IgD-negative memory B cell (primary cell): ENCODE data around the gene GNPDA1. TPM values are rescaled to one million over a fixed set of nuclear protein-coding genes. Genes with fewer than 3 reads are reported as not detected.
"Not testable (repeated sequence)": the region's sequence is repeated elsewhere in the genome, so short reads cannot be mapped to it uniquely, and the experiment has no call there.

ENCODE experiments used
- H3K27ac Mint-ChIP-seq, 3 donors: one replicate each; pipeline ENCODE4 v1.8.0; 2020 to 2022; ENCODE audit warnings: mild to moderate bottlenecking in 3 of 3, mixed read lengths in 3 of 3, moderate library complexity in 1 of 3
- H3K27me3 Mint-ChIP-seq: one replicate; pipeline ENCODE4 v1.8.0; 2021; ENCODE audit warnings: mixed read lengths
- H3K36me3 Mint-ChIP-seq: one replicate; pipeline ENCODE4 v1.8.0; 2020; ENCODE audit warnings: mild to moderate bottlenecking, mixed read lengths
- H3K4me1 Mint-ChIP-seq, 3 donors: one replicate each; pipeline ENCODE4 v1.8.0; 2020 to 2022; ENCODE audit warnings: mixed read lengths in 3 of 3, mild to moderate bottlenecking in 1 of 3
- H3K4me3 Mint-ChIP-seq, 4 donors: one replicate each; pipeline ENCODE4 v1.8.0; 2020 to 2022; ENCODE audit warnings: mild to moderate bottlenecking in 4 of 4, mixed read lengths in 4 of 4, moderate library complexity in 3 of 4
- H3K9me3 Mint-ChIP-seq, 3 donors: one replicate each; pipeline ENCODE4 v1.8.0; 2020 to 2021; ENCODE audit warnings: mixed read lengths in 3 of 3, mild to moderate bottlenecking in 1 of 3
- polyA plus RNA-seq: library from polyadenylated mRNA; unstranded; fragments of 300-500 nt; fragmentation: Illumina TruSeq; gene quantifications from one replicate; pipeline ENCODE4 v1.2.3, GENCODE V29; 2021

The GNPDA1 gene
- polyA plus RNA-seq, 1 donor from 2014 or later, result 15.9 TPM

DNA sequence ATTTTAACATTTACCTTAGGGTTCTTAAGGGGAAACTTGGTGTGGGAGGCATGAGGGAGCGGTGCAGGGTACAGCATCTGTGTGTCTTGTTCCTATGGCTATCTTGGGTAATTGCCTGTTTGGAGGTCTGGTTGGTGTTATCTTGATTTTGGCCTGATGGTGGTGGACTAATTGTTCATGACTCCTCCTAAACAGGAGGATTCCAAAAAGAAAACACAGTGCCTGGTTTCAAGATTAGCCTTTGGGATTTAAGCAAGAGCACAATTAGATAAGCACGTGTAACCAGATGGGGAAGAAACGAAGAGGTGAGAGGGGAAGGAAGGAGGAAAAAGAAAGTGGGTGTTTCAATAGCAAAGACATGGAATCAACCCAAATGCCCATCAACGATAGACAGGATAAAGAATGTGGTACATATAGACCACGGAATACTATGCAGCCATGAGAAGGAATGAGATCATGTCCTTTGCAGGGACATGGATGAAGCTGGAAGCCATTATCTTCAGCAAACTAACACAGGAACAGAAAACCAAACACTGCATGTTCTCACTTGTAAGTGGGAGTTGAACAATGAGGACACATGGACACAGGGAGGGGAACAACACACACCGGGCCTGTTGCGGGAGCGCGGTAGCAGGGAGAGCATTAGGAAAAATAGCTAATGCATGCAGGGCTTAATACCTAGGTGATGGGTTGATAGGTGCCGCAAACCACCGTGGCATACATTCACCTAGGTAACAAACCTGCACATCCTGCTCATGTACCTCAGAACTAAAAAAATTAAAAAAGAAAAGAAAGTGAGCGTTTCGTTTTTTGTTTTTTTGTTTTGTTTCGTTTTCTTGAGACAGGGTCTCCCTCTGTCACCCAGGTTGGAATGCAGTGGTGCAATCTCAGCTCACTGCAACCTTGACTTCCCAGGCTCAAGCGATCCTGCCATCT lies 21.1 kb upstream of the GNPDA1 start:
- H3K27me3 Mint-ChIP-seq, H3K4me1 Mint-ChIP-seq, H3K36me3 Mint-ChIP-seq, H3K9me3 Mint-ChIP-seq, H3K4me3 Mint-ChIP-seq, H3K27ac Mint-ChIP-seq: not testable (repeated sequence)

DNA sequence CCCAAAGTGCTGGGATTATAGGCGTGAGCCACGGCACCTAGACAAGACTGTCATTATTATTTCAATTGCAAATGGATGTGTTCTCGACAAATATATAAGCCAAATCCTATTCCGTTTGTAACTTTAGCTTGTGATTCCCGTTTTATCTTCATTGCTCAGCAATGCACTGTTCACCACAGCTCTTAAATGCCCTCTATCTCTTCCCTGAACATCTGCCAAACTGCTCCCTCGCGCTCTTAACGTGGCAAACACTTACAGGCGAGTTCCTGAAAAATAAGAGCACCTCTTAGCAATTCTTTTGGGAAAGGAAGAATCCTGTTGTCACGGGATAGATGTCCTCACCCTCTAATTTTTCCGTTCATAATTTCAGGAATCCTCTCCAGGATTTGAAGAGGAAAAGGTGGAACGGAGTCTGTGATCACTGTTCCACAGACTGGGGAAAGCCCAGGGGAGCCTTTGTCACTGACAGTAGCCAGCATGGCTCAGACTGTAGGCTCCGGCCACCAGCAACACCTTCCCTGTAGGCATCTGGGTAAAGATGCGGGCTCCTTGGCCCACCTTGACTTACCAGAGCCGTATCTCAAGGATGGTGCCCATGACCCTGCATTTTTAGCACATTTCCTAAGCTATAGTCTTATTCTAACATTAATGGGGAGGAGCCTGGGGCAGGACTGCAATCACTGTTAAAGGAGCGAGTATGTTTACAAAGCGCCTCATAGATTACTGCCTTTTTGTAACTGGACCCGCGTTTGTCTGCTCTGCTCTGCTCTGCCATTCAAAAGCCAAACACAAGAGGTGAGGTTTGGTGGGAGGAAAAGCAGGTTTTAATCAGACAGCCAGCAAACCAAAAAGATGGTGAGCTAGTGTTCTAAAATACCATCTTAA lies 20.2 kb upstream of the GNPDA1 start:
- Mint-ChIP-seq H3K27me3 (peaks cover 3% of the 10 kb centered on the region), H3K4me1 (peaks cover 0 to 3% (median 0%) of the 10 kb centered on the region in 3 donors), H3K27ac (no peak overlapping the region), H3K9me3 (no peaks in the 10 kb centered on the region), H3K4me3 (no peak overlapping the region), H3K36me3 (no peaks in the 10 kb centered on the region)

DNA sequence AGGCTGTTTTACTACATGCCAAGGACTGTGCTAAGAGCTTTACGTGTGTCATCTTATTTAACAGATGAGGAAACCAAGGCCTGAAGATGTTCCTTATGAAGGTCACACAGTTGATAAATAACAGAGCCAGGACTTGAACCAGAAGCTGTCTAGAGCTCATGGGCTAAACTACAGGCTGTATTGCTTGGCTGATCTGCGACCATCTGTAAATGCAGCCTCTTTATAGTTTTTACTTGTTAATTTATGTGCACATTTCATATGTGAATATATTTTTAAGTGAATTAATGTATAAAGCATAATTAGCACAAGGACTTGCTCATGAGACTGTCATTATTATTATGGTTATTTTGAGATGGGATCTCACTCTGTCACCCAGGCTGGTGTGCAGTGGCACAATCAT lies 19.3 kb upstream of the GNPDA1 start:
- Mint-ChIP-seq H3K9me3 (no peaks in the 10 kb centered on the region), H3K36me3 (no peaks in the 10 kb centered on the region), H3K4me3 (no peak overlapping the region), H3K4me1 (peaks cover 0 to 3% (median 0%) of the 10 kb centered on the region in 3 donors), H3K27ac (no peak overlapping the region), H3K27me3 (peaks cover 3% of the 10 kb centered on the region)

DNA sequence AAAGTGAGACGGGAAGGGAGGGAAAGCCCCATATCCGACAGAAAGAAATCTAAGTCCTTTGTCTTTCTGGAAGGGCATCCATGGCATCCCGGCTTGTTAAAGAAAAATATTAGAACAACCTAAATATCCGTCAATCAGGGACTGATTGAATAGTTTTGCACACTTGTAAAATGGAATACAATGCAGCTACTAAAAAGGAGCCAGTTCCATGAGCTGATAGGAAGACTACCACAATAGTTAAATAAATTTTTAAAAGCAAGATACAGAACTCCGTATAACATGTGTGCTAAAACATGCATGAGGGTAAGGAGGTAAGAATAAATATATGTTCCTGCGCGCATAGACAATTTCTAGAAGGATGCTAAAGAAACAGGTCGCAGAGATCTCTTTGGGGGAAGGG lies 12.8 kb upstream of the GNPDA1 start:
- Mint-ChIP-seq H3K4me3 (peak overlapping the region; percentile 77 to 97 (median 93)), H3K36me3 (no peaks in the 10 kb centered on the region), H3K27ac (peak overlapping the region; percentile 82 to 98 (median 97)), H3K4me1 (peaks cover 11 to 12% (median 11%) of the 10 kb centered on the region in 3 donors), H3K27me3 (peaks cover 3% of the 10 kb centered on the region), H3K9me3 (no peaks in the 10 kb centered on the region)

DNA sequence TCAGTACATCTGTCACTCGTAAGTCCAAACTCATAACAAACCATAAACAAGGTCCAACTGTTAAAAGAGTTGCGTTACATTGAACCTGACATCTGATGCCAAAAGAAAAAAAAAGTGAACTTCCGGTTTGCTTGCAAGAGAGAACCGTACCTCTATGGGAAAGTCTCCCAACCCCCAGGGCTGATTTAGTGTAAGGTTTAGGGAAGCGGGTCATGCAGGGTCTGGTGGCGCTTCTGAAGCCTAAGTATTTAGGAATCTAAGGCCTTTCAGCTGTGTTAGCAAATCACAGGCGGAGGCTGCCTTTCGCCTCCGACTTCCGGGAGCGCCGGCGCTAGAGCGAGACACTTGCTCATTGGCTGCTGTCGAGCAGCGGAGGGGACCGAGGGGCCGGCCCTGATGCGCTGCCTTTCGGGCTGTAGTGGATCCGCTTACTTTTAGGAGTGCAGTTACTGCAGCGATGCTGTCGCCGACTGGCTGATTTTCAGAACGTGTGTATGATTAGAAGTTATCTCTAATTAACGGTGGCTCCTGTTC lies 12.0 kb upstream of the GNPDA1 start:
- H3K27me3 Mint-ChIP-seq, result no peaks in the 10 kb centered on the region
- no peaks in the 10 kb centered on the region for H3K36me3 Mint-ChIP-seq
- peaks cover 2 to 6% (median 4%) of the 10 kb centered on the region in 3 donors for H3K9me3 Mint-ChIP-seq
- H3K4me1 Mint-ChIP-seq, result peaks cover 11 to 12% (median 11%) of the 10 kb centered on the region in 3 donors
- H3K4me3 Mint-ChIP-seq, result peak overlapping the region; percentile 77 to 97 (median 93)
- H3K27ac Mint-ChIP-seq, result peak overlapping the region; percentile 82 to 98 (median 97)

DNA sequence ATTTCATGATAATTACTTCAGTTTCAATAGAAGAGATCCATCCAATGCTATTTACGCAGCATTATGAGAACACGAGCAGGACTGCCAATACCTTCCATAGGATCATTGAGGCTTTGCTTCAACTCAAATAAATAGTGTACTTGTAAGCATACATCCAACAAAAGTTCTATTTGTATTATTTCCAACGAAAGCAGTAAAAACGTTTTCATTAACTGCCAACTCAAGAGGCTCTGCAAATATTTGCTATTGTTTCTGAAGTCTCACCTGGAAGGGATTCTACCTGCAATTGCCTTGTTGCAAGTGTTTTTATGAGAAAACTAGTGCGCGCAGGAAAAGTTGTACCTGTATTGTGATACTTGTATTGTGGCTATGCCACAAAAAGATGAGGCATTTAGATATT lies 11.0 kb upstream of the GNPDA1 start:
- Mint-ChIP-seq H3K36me3 (peaks cover 2% of the 10 kb centered on the region), H3K4me3 (peak overlapping the region in 1 of 4 donors; percentile 97), H3K9me3 (peaks cover 2 to 6% (median 4%) of the 10 kb centered on the region in 3 donors), H3K4me1 (peaks cover 11 to 12% (median 11%) of the 10 kb centered on the region in 3 donors), H3K27ac (no peak overlapping the region), H3K27me3 (no peaks in the 10 kb centered on the region)

DNA sequence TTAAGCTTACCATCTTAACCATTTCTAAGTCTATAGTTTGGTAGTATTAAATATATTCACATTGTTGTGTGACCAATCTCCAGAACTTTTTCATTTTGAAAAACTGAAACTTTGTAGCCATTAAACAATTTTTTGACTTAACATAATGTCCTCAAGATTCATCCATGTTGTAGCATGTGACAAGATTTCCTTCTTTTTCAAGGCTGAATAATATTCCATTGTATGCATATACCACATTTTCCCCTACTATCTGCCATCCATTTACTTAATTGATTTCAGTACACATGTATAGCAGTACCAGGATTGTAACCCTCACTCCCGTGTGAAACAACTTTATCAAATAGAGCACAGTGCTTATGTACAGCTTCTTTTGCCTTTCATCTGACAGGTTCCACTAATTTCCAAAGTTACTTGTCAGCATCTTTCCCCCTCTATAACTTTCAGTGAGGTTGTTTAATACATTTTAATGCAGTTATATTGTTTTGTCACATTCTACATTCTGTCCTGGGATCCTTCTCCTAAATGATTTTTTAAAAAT lies 7.4 kb upstream of the GNPDA1 start:
- Mint-ChIP-seq H3K9me3 (peaks cover 2 to 6% (median 4%) of the 10 kb centered on the region in 3 donors), H3K36me3 (peaks cover 4% of the 10 kb centered on the region), H3K4me3 (no peak overlapping the region), H3K27me3 (peaks cover 3% of the 10 kb centered on the region), H3K27ac (peak overlapping the region in 1 of 3 donors; percentile 39), H3K4me1 (peaks cover 13 to 21% (median 14%) of the 10 kb centered on the region in 3 donors)

DNA sequence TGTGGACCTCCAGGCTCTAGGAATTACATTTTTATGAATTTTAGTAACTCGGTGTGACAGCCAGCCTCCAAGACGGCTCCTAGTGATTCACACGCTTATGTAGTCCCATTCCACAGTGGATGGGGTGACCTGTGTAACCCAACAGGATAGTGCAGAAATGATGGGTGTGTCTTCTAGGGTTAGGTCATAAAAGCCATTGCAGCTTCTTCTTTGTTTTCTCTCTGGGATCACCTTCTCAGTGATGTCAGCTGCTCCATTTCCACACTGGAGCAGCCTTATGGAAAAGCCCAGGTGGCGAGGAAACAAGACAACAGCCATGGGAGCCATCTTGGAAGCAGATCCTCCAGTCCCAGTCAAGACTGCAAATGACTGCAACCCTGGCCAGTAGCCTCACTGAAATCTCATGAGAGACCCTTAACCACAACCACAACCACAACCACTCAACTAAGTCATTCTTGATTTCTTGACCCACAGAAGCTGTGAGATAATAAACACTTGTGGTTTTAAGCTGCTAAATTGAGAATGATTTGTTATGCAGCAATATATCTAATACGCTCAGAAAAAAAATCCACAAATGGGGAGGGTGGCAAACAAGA lies 5.1 kb upstream of the GNPDA1 start:
- Mint-ChIP-seq H3K27ac (no peak overlapping the region), H3K36me3 (peaks cover 4% of the 10 kb centered on the region), H3K27me3 (peaks cover 3% of the 10 kb centered on the region), H3K4me3 (no peak overlapping the region), H3K4me1 (peaks cover 7 to 22% (median 10%) of the 10 kb centered on the region in 3 donors), H3K9me3 (peaks cover 2 to 6% (median 4%) of the 10 kb centered on the region in 3 donors)

DNA sequence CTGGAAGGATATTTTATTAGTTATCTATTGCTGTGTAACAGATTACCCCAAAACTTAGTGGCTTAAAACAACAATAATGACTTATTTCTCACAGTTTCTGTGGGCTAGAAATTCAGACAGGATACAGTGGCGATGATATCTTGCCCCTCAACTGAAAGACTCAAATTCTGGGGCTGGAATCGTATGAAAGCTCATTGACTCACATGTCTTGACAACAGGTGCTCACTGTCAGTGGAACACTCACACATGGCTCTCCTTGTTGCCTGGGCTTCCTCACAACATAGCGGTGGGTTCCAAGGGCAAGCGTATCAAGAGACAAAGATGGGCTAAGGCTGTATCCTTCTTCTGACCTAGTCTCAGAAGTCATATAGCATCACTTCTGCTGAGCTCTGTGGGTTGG lies 3.7 kb upstream of the GNPDA1 start:
- Mint-ChIP-seq H3K4me3 (peak overlapping the region in 1 of 4 donors; percentile 85), H3K9me3 (peaks cover 2 to 6% (median 4%) of the 10 kb centered on the region in 3 donors), H3K36me3 (peaks cover 4% of the 10 kb centered on the region), H3K27me3 (peaks cover 3% of the 10 kb centered on the region), H3K27ac (peak overlapping the region in 2 of 3 donors; percentile 17 to 59), H3K4me1 (peaks cover 7 to 26% (median 10%) of the 10 kb centered on the region in 3 donors)

DNA sequence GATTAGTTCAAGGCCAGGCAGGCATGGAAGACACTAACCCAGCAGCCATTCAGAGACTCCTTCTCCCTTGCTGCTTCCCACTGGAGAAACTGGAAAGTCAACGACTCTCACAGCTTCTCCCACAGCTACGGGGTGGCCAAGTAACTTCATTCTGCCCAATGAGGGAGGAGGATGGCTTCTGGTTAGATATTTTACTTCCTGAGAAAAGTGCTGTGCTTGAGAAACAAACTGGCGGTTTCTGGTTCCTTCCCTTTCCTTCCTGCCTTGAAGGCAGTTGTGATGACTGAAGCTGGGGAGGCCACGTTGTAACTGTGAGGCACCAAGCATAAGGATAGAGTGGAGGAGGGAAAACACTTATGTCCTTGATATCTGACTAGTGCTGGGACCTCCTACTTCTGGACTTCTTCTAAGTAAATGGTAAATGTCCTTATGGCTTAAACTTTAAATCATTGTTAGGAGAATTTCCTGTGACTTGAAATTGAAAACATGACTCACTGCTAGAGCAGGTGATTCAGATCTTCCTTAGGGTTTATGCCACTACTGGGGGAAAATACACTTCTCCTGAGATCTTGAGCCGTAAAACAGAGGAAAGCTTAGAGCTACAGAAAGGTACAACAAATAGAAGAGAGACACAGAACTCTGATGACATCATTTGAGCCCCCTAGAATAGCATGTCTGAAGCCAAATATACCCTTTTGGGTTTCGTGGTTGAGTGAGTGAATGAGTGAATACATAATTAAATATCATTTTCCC lies 3.1 kb upstream of the GNPDA1 start:
- peak overlapping the region in 1 of 4 donors; percentile 85 for H3K4me3 Mint-ChIP-seq
- peaks cover 3% of the 10 kb centered on the region for H3K27me3 Mint-ChIP-seq
- H3K4me1 Mint-ChIP-seq, result peaks cover 7 to 26% (median 10%) of the 10 kb centered on the region in 3 donors
- H3K27ac Mint-ChIP-seq, result peak overlapping the region in 1 of 3 donors; percentile 17
- peaks cover 4% of the 10 kb centered on the region for H3K36me3 Mint-ChIP-seq
- peaks cover 2 to 6% (median 4%) of the 10 kb centered on the region in 3 donors for H3K9me3 Mint-ChIP-seq

DNA sequence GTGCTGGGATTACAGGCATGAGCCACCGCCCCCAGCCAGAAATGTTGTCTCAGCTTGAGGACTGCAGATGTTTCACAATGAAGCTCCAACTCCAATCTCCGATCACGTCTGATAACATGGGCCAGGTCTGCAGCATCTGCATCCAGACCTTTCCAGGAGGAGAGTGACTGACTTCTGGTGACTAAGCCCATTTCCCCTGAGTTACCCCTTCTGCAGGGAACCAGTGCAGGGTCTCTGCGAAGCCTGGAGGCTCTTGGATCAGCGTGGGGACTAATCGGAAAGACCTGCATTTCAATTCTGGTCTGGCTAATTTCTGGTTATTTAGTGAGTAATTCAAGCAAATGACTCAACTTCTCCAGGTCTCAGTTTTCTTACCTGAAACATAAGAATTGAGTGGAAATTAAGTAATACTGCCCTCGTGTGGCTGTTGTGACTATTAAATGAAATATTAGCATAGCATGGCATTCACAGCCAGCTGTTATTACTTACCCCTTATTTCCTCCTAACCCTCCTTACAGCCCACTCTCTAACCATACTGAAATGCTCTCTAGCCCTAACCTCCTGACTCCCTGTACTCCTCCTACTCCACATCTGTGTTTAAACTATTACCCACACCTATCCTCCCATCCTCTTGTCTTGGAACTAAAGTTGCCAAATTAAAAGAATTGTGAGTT lies 2.2 kb upstream of the GNPDA1 start:
- peaks cover 3% of the 10 kb centered on the region for H3K27me3 Mint-ChIP-seq
- H3K27ac Mint-ChIP-seq, result peak overlapping the region; percentile 17 to 84 (median 52)
- H3K36me3 Mint-ChIP-seq, result peaks cover 4% of the 10 kb centered on the region
- H3K4me3 Mint-ChIP-seq, result peak overlapping the region; percentile 12 to 85 (median 48)
- peaks cover 7 to 26% (median 10%) of the 10 kb centered on the region in 3 donors for H3K4me1 Mint-ChIP-seq
- H3K9me3 Mint-ChIP-seq, result peaks cover 0 to under 1% (median 0%) of the 10 kb centered on the region in 3 donors

DNA sequence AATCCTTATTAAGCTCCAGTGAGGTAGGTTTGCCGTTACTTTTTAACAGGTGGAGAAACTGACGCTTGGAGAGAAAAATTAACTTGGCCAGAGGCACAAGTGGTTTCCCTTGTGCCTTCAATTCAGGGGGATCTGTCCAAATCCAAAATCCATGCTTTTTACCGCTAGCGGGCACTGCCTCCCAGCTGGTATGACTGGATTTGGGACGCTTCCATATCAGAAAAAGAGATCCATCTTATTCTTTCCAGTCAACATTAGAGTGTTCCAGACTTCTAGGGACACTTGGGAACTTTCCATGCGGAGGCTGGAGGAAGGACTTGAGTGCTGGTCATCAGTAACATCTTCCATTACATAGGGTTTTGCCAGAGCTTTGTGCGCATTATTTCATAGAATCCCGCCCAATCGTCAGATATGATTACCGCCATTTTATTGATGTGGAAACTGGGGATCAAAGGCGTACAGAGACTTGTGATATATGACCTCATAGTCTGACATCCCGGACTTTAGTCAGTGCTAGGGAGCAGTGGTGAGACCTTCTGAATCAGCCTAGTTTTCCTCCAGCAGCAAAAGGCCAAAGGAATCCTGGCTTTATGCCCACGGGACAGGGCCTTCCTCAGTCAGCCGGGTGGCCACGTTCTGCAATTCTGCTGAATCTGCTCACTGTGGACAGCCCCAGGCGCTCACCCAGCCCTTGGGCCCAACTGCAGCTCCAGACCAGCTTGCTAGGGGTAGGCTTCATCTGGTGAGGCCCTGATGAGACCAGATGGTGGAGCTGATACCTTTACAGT lies 1.1 kb upstream of the GNPDA1 start:
- no peaks in the 10 kb centered on the region for H3K9me3 Mint-ChIP-seq

More for the DNA sequence above, 1.1 kb upstream of the GNPDA1 start:
- Mint-ChIP-seq H3K36me3 (peaks cover 2% of the 10 kb centered on the region), H3K4me3 (peak overlapping the region; percentile 71 to 92 (median 78)), H3K27ac (peak overlapping the region in 2 of 3 donors; percentile 19 to 63), H3K4me1 (peaks cover 9 to 26% (median 10%) of the 10 kb centered on the region in 3 donors), H3K27me3 (peaks cover 3% of the 10 kb centered on the region)
